Stimulated activated naive CD8-positive, alpha-beta T cell treated with anti-CD3 and anti-CD28 coated beads, Interleukin-15, Interleukin-2, amounts not matched to agents 100 U/mL and 50 U/mL, for 24 hours (primary cell): Measurements from ENCODE around the gene PRSS33.
A peak's percentile ranks its signal among the peaks of the same experiment; 100 is the strongest.

Experiments used
- ATAC-seq: fragments of 150-1000 bp; cut with Tn5 transposase; one replicate; pipeline ENCODE4 v1.10.0; 2021
- DNase-seq: peaks from one replicate; pipeline ENCODE4 v3.0.0; 2021

PRSS33 gene

GRCh38 chr16:2761886-2762583, 25.3 kb downstream of the PRSS33 start:
- DNase-seq (no peak), ATAC-seq (no peak)

- DNase-seq = no peak
- ATAC-seq = no peak
Observed at GRCh38 chr16:2761472-2761871, 25.9 kb downstream of the PRSS33 start.

- ATAC-seq = no peak
- DNase-seq = no peak
Observed at GRCh38 chr16:2757344-2757743, 30.0 kb downstream of the PRSS33 start.

GRCh38 chr16:2756288-2757015, 30.9 kb downstream of the PRSS33 start:
- DNase-seq (no peak), ATAC-seq (no peak)

GRCh38 chr16:2755158-2755557, 32.2 kb downstream of the PRSS33 start:
- ATAC-seq = no peak
- no peak for DNase-seq

GRCh38 chr16:2753733-2754020, 33.7 kb downstream of the PRSS33 start:
- DNase-seq (no peak), ATAC-seq (no peak)

GRCh38 chr16:2752850-2753732, 34.3 kb downstream of the PRSS33 start:
- ATAC-seq (peak; percentile 56), DNase-seq (peak; percentile 82)

- ATAC-seq = peak; percentile 94
- DNase-seq = peak; percentile 94
Observed at GRCh38 chr16:2752035-2752849, 35.1 kb downstream of the PRSS33 start, which contains the start of gene SRRM2. TSS of gene SRRM2 (plus strand) at chr16:2752638. CDS start at chr16:2756365, 3,727 bp downstream.

GRCh38 chr16:2751577-2752034, 35.8 kb downstream of the PRSS33 start:
- ATAC-seq = peak; percentile 25
- DNase-seq = no peak

- ATAC-seq (no peak), DNase-seq (no peak)
Observed at GRCh38 chr16:2749936-2750335, 37.4 kb downstream of the PRSS33 start.

GRCh38 chr16:2749476-2749875, 37.9 kb downstream of the PRSS33 start:
- ATAC-seq (no peak), DNase-seq (no peak)

- no peak for DNase-seq
- no peak for ATAC-seq
Observed at GRCh38 chr16:2748757-2749455, 38.5 kb downstream of the PRSS33 start.

GRCh38 chr16:2745961-2746360, 41.4 kb downstream of the PRSS33 start:
- no peak for ATAC-seq
- no peak for DNase-seq

- no peak for DNase-seq
- ATAC-seq = no peak
Observed at GRCh38 chr16:2745116-2745890, 42.1 kb downstream of the PRSS33 start.

GRCh38 chr16:2744711-2745110, 42.6 kb downstream of the PRSS33 start:
- ATAC-seq (no peak), DNase-seq (no peak)

- ATAC-seq = no peak
- no peak for DNase-seq
Observed at GRCh38 chr16:2743007-2743810, 44.2 kb downstream of the PRSS33 start.

GRCh38 chr16:2742323-2743006, 44.9 kb downstream of the PRSS33 start:
- no peak for DNase-seq

GRCh38 chr16:2741168-2741567, 46.2 kb downstream of the PRSS33 start:
- no peak for DNase-seq
- ATAC-seq = no peak

More at GRCh38 chr16:2742323-2743006, 44.9 kb downstream of the PRSS33 start:
- no peak for ATAC-seq

GRCh38 chr16:2740476-2740875, 46.9 kb downstream of the PRSS33 start:
- DNase-seq (no peak), ATAC-seq (peak; percentile 11)
